Stimulated activated CD4-positive, alpha-beta T cell treated with anti-CD3 and anti-CD28 coated beads, Interleukin-4, amount 100 ng/mL, for 1 hour (primary cell): Measurements from ENCODE around the gene OTOP3.
"Not testable (repeated sequence)": the region's sequence is repeated elsewhere in the genome, so short reads cannot be mapped to it uniquely, and the experiment has no call there.

Experiments
- DNase-seq: peaks from one replicate; pipeline ENCODE4 v3.0.0-alpha.2; 2020

Gene OTOP3, protein sequence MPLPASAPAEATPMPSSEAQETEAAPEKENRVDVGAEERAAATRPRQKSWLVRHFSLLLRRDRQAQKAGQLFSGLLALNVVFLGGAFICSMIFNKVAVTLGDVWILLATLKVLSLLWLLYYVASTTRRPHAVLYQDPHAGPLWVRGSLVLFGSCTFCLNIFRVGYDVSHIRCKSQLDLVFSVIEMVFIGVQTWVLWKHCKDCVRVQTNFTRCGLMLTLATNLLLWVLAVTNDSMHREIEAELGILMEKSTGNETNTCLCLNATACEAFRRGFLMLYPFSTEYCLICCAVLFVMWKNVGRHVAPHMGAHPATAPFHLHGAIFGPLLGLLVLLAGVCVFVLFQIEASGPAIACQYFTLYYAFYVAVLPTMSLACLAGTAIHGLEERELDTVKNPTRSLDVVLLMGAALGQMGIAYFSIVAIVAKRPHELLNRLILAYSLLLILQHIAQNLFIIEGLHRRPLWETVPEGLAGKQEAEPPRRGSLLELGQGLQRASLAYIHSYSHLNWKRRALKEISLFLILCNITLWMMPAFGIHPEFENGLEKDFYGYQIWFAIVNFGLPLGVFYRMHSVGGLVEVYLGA

GRCh38 chr17:74935585-74936469 is at the start of gene OTOP3:
Gene OTOP3 (plus strand): TSS chr17:74935898. CDS start chr17:74935922, 24 bp downstream.
- DNase-seq, result no peak

GRCh38 chr17:74888469-74888868 is 47.2 kb upstream of the OTOP3 start:
- no peak for DNase-seq

DNA sequence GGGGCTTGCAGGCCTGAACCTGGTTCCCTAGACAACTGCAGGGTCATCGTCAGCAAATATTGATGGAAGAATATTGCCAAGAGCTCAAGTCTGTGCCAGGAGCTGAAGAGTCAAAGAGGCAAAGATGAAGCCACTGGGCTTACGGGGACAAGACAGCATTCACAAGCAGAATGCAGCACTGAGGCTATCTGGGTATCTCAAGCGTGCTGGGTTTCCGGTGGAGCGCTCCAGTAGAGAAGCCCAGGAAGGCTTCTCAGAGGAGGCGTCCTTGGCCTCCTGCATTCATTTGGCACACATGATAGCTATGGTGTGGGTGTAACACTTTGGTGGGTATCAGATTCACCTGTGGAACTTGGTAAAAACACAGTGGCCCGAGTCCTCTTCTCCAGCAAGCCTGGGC is 45.1 kb upstream of the OTOP3 start:
- no peak for DNase-seq

DNA sequence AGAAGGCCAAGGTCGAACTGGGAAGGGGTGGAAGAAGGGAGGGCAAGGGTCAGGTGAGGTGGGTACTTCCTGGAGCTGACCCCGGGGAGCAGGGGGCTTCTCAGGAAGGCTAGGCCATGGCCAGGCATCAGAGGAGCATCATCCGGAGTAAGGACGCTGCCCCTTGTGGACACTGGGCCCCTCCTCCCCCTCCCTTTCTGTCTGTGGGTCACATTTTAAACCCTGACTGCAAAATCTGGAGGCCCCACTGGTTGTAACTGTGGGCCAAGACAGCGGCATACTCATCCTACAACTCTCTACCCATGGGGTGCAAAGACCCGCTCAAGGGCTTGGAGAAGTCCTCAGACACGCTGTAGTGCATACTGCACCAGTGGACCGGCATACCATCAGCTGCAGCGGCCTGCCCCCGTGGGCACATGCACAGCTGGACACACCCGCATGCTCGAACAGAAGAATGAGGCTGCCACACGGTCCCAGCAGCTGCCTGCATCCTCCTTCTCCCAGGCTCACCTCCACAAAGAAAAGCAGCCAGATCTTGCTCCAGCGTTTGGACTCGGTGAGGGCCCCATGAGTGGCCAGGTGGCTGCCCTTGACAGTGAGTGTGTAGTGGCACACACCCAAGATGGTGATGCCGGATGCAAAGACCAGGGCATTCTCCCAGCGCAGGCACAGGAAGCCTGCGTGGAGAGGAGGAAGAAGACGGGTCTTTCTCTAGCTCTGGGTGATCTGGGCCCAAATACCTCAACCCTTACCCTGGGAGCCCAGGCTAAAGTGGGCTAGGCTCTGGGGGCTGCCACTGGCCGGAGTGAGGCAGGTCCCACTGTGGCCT is 43.5 kb upstream of the OTOP3 start:
- DNase-seq, result no peak

DNA sequence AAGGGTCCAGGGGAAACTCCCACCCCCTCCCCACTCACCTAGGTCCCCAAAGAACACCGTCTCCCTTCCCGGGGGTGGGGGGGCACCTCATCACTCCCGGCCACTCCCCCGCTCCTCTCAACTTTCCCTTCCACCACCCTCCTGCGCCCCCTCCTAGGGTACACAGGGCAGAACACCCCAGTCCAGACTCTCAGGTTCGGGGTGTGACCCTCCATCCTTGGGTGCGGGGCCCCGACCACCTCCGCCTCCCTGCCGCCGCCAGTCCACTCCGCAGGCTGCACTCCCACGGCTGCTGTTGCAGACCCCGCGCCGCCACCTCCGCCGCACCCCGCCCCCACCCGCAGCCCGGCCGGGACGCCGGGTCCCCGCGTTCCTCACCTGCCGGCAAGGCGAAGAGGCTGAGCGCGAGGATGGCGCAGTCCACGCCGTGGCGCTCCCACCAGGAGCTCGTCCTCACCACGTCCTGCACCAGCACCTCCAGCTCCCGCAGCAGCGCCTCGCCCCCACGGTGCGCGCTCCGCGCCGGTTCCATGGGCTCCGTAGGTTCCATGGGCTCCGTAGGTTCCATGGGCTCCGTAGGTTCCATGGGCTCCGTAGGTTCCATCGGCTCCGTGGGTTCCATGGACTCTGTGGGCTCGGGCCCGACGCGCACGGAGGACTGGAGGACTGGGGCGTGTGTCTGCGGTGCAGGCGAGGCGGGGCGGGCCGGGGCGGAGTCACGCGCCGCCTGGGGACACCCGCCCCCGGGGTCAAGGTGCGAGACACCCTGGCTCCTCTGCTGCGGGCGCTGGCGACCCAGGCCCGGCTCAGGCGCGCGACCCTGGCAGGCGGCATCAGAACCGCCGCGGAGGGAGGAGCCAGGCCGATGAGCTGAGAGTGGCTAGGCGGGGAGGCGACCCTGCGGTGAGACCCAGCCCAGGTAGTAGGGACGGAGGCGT is 42.5 kb upstream of the OTOP3 start, which contains the start of gene FADS6:
Gene FADS6, minus strand, starts transcription at position 660 of the 938 bp plus-strand sequence. Its CDS starts 38 bp downstream, at position 622.
- DNase-seq, result peak; percentile 15

- no peak for DNase-seq
These were observed 41.6 kb upstream of the OTOP3 start for GRCh38 chr17:74893936-74894671.

DNA sequence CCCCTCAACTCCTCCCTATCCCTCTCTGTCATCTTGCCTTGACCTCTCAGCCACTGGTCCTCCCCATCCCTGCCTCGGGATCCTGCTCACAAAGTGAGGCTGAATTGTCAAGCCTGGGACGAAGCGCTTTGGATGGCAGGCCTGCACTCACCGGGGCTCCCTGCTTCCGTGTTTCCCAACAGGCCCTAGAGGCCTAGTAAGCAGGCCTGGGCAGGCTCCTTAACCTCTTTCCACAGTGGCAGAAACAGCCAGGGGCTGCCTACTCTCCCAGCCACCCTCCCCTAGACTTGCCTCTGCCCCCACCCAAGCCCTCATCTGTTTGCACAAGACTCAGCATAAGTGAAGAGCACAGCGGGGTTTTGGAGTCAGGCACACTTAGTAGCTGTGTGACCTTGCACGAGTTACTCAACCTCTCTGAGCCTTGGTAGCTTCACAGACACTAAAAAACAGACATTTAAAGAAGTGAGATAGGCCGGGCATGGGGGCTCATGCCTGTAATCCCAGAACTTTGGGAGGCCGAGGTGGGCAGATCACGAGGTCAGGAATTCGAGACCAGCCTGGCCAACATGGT is 37.2 kb upstream of the OTOP3 start:
- DNase-seq, result no peak

GRCh38 chr17:74900208-74900607 is 35.5 kb upstream of the OTOP3 start:
- DNase-seq, result no peak

GRCh38 chr17:74901353-74902135 is 34.2 kb upstream of the OTOP3 start:
- no peak for DNase-seq

GRCh38 chr17:74903034-74903433 is 32.7 kb upstream of the OTOP3 start:
- DNase-seq, result no peak

- DNase-seq, result no peak
These were observed 32.0 kb upstream of the OTOP3 start for GRCh38 chr17:74903671-74904070.

DNA sequence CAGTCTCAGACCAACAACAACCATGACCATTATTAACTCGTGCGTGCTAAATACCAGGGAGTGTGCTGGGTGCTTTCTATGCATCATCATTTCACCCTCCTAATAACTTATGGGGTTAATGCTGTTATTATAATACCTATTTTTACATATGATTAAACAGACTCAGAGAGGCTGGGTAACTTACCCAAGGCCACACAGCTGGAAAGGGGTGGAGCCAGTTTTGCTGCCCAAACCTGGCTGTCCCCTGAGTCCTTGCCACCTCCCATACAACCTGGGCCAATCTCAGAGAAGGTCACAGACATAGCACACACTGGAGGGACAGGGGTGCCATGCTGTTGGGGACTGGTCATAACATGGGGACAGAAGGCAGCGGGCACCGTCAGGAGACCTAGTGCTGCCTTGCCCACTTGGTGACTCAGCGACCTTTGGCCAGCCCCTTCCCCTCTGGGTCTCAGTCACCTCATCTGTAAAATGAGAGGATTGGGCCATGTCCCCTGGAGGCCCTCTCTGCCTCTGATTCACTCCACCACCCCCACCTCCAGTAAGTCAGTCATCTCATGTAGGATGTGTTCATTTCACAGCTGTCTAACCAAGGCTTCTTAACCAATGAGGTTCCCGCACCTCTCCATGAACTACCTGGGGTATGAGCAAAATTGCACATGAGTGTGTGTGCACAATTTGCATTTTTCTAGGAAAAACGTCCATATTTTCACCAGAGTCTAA is 30.9 kb upstream of the OTOP3 start:
- no peak for DNase-seq

GRCh38 chr17:74906214-74906793 is 29.4 kb upstream of the OTOP3 start:
- DNase-seq, result not testable (repeated sequence)

DNA sequence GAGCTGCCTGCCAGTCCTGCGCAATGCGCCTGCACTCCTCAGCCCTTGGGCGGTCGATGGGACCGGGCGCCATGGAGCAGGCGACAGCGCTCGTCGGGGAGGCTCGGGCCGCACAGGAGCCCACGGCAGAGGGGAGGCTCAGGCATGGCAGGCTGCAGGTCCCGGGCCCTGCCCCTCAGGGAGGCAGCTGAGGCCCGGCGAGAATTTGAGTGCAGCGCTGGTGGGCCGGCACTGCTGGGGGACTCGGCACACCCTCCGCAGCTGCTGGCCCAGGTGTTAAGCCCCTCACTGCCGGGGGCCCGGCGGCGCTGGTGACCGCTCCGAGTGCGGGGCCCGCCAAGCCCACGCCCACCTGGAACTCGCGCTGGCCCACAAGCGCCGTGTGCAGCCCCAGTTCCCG is 28.7 kb upstream of the OTOP3 start:
- no peak for DNase-seq

DNA sequence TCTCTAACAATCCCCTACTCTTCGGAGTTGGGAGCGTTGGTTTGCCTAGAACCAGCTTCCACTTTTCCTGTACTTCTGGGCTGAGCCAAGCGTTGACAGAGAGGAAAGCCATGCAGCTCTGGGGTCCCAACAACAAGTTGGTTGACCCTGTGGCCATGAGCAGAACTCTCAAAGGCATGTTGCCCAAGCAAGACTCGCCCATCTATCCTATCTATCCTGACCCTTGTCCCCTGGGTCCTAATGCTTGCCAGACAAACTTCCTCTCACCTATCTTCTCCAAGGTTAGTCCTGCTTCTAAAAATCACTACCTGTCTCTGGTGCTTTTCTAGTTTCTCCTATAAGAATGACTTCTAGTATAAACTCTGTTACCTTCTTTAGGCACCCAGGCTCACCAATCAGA is 26.6 kb upstream of the OTOP3 start:
- not testable (repeated sequence) for DNase-seq

GRCh38 chr17:74911423-74911822 is 24.3 kb upstream of the OTOP3 start:
- DNase-seq, result not testable (repeated sequence)

DNA sequence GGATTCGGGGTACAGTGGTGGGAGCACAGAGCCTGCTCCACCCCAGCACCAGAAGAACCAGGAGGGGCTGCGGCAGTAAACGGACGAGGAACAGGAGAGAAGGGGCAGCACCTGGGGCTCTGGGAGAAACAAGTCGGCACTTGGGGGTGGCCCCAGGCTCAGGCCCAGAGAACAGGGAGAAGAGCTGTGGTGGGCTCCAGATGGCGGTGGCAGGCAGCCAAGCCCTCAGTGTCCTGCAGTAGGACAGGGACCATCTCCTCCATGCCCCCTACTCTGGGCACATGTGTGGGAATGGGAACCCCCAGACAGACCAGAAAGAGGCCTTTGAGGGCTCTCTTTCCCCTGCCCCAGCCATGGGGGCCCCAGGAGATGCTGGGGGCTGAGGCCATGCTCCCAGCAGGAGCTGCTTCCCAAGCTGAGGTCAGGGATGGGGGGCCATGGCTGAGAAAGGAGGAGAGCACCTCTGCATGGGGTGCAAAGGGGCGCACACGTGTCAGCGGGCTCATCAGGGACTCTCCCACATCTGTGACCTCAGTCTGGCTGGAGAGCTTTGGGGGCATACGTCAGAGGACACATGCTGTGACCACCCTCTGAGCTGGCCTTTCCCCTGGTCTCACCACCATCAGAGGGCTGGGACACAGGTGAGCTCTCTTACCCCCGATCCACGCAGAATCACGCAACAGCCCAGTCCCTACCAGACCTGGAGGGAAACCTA is 19.4 kb upstream of the OTOP3 start:
- DNase-seq, result no peak

GRCh38 chr17:74916851-74917199 is 18.9 kb upstream of the OTOP3 start:
- no peak for DNase-seq
